ENCODE measurements around the gene TCF7L2.

TCF7L2 gene

DNA sequence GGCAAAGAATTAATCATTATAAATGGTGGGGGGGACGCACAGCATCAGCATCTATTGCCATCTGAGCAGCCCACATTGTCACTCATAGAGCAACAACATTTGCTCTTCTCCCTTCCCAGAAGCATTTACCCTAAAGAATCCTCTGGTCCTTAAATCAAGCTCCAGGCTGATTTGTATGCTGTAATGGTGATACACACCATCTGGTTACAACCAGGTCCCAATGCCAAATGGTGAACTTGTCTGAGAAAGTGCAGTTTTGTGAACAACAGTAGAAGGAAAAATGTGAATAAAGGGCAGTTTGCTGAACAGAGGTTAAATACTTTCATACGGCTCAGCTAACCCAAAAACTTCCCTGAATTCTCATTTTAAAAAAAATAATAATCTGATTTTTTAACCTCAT lies 38.8 kb upstream of the TCF7L2 start:
- TF ChIP-seq, protein P1, sequence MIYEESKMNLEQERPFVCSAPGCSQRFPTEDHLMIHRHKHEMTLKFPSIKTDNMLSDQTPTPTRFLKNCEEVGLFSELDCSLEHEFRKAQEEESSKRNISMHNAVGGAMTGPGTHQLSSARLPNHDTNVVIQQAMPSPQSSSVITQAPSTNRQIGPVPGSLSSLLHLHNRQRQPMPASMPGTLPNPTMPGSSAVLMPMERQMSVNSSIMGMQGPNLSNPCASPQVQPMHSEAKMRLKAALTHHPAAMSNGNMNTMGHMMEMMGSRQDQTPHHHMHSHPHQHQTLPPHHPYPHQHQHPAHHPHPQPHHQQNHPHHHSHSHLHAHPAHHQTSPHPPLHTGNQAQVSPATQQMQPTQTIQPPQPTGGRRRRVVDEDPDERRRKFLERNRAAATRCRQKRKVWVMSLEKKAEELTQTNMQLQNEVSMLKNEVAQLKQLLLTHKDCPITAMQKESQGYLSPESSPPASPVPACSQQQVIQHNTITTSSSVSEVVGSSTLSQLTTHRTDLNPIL (CRISPR knock-in tag; IDR thresholded peaks at IDR 0.05; ENCODE audit: low read depth): no peak
- TF ChIP-seq ZFP30 (CRISPR knock-in tag; IDR thresholded peaks at IDR 0.05): no peak
- TF ChIP-seq TOX (CRISPR knock-in tag; IDR thresholded peaks at IDR 0.05; ENCODE audit: borderline replicate concordance): no peak
- TF ChIP-seq OSR1 (CRISPR knock-in tag; IDR thresholded peaks at IDR 0.05): no peak
- no peak for TF ChIP-seq ARNTL (CRISPR knock-in tag; IDR thresholded peaks at IDR 0.05; ENCODE audit: borderline replicate concordance, low read depth)
- no peak for TF ChIP-seq ZFP3 (CRISPR knock-in tag; IDR thresholded peaks at IDR 0.05)
- TF ChIP-seq BACH2 (CRISPR knock-in tag; IDR thresholded peaks at IDR 0.05; ENCODE audit: borderline replicate concordance): no peak
- TF ChIP-seq SNAI2 (CRISPR knock-in tag; IDR thresholded peaks at IDR 0.05): no peak
- TF ChIP-seq TCF4 (CRISPR knock-in tag; IDR thresholded peaks at IDR 0.05; ENCODE audit: borderline replicate concordance): no peak
- TF ChIP-seq, protein P2, sequence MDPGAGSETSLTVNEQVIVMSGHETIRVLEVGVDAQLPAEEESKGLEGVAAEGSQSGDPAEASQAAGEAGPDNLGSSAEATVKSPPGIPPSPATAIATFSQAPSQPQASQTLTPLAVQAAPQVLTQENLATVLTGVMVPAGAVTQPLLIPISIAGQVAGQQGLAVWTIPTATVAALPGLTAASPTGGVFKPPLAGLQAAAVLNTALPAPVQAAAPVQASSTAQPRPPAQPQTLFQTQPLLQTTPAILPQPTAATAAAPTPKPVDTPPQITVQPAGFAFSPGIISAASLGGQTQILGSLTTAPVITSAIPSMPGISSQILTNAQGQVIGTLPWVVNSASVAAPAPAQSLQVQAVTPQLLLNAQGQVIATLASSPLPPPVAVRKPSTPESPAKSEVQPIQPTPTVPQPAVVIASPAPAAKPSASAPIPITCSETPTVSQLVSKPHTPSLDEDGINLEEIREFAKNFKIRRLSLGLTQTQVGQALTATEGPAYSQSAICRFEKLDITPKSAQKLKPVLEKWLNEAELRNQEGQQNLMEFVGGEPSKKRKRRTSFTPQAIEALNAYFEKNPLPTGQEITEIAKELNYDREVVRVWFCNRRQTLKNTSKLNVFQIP (CRISPR knock-in tag; IDR thresholded peaks at IDR 0.05; ENCODE audit: borderline replicate concordance, low read depth): no peak
- TF ChIP-seq ISL1 (CRISPR knock-in tag; IDR thresholded peaks at IDR 0.05): no peak
- ATAC-seq: no peak

DNA sequence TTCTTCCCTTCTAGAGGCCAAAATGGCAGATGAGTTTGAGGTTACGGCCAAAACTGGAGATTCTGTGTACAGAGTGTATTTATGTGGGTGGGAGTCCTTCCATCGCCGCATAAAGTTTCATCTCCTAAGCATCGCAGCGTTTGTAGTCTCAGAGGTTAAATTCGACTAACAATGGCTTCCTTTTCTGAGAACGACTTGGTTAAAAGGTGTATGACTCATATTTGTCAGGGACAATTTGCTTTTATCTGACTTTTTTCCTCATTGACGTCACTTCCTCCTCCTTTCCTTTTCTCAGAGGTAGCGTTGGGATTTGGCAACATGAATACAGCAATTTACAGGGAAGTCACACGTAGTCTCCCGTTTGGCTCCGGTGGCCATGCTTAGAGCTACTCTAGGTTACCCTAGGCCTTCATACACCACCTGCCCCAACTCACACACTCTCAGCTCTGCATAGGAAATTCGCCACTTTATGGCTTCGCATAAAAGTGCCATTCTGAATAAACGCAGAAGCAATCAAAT lies 37.6 kb upstream of the TCF7L2 start:
- TF ChIP-seq TCF4 (CRISPR knock-in tag; IDR thresholded peaks at IDR 0.05; ENCODE audit: borderline replicate concordance): no peak
- TF ChIP-seq ZC3H10 (CRISPR knock-in tag; IDR thresholded peaks at IDR 0.05): no peak
- TF ChIP-seq, protein P3, sequence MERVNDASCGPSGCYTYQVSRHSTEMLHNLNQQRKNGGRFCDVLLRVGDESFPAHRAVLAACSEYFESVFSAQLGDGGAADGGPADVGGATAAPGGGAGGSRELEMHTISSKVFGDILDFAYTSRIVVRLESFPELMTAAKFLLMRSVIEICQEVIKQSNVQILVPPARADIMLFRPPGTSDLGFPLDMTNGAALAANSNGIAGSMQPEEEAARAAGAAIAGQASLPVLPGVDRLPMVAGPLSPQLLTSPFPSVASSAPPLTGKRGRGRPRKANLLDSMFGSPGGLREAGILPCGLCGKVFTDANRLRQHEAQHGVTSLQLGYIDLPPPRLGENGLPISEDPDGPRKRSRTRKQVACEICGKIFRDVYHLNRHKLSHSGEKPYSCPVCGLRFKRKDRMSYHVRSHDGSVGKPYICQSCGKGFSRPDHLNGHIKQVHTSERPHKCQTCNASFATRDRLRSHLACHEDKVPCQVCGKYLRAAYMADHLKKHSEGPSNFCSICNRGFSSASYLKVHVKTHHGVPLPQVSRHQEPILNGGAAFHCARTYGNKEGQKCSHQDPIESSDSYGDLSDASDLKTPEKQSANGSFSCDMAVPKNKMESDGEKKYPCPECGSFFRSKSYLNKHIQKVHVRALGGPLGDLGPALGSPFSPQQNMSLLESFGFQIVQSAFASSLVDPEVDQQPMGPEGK (CRISPR knock-in tag; IDR thresholded peaks at IDR 0.05; ENCODE audit: borderline replicate concordance): no peak
- no peak for TF ChIP-seq ZNF8 (CRISPR knock-in tag; IDR thresholded peaks at IDR 0.05)
- no peak for TF ChIP-seq ARNTL (CRISPR knock-in tag; IDR thresholded peaks at IDR 0.05; ENCODE audit: borderline replicate concordance, low read depth)
- TF ChIP-seq, protein P1 (CRISPR knock-in tag; IDR thresholded peaks at IDR 0.05; ENCODE audit: low read depth): no peak
- no peak for TF ChIP-seq SNAI2 (CRISPR knock-in tag; IDR thresholded peaks at IDR 0.05)
- TF ChIP-seq OSR1 (CRISPR knock-in tag; IDR thresholded peaks at IDR 0.05): no peak
- no peak for TF ChIP-seq TOX (CRISPR knock-in tag; IDR thresholded peaks at IDR 0.05; ENCODE audit: borderline replicate concordance)
- TF ChIP-seq, protein P4, sequence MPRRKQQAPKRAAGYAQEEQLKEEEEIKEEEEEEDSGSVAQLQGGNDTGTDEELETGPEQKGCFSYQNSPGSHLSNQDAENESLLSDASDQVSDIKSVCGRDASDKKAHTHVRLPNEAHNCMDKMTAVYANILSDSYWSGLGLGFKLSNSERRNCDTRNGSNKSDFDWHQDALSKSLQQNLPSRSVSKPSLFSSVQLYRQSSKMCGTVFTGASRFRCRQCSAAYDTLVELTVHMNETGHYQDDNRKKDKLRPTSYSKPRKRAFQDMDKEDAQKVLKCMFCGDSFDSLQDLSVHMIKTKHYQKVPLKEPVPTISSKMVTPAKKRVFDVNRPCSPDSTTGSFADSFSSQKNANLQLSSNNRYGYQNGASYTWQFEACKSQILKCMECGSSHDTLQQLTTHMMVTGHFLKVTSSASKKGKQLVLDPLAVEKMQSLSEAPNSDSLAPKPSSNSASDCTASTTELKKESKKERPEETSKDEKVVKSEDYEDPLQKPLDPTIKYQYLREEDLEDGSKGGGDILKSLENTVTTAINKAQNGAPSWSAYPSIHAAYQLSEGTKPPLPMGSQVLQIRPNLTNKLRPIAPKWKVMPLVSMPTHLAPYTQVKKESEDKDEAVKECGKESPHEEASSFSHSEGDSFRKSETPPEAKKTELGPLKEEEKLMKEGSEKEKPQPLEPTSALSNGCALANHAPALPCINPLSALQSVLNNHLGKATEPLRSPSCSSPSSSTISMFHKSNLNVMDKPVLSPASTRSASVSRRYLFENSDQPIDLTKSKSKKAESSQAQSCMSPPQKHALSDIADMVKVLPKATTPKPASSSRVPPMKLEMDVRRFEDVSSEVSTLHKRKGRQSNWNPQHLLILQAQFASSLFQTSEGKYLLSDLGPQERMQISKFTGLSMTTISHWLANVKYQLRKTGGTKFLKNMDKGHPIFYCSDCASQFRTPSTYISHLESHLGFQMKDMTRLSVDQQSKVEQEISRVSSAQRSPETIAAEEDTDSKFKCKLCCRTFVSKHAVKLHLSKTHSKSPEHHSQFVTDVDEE (CRISPR knock-in tag; IDR thresholded peaks at IDR 0.05): no peak
- TF ChIP-seq GLIS3 (CRISPR knock-in tag; IDR thresholded peaks at IDR 0.05): no peak
- no peak for TF ChIP-seq ESRRG (CRISPR knock-in tag; IDR thresholded peaks at IDR 0.05)
- no peak for TF ChIP-seq PPARA (CRISPR knock-in tag; IDR thresholded peaks at IDR 0.05; ENCODE audit: borderline replicate concordance)
- TF ChIP-seq, protein P2 (CRISPR knock-in tag; IDR thresholded peaks at IDR 0.05; ENCODE audit: borderline replicate concordance, low read depth): no peak
- no peak for TF ChIP-seq ISL1 (CRISPR knock-in tag; IDR thresholded peaks at IDR 0.05)
- no peak for ATAC-seq

DNA sequence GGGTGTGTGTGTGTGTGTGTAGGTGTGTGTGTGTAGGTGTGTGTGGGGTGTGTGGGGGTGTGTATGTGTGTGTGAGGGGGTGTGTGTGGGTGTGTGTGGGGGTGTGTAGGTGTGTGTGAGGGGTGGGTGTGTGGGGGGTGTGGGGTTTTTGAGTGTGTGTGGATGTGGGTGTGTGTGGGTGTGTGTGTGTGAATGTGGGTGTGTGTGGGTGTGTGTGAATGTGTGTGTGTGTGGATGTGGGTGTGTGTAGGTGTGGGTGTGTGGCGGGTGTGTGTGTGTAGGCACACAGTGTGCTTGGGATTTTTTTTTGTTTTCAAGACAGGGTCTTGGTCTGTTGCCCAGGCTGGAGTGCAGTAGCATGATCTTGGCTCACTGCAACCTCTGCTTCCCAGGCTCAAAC lies 36.8 kb upstream of the TCF7L2 start:
- ATAC-seq: no peak
- no peak for TF ChIP-seq ISL1 (CRISPR knock-in tag; IDR thresholded peaks at IDR 0.05)
- TF ChIP-seq, protein P1 (CRISPR knock-in tag; IDR thresholded peaks at IDR 0.05; ENCODE audit: low read depth): no peak

Data from SK-N-SH treated with all-trans-retinoic acid at 6 μM for 48 hours (cell line).